NCI-H1694 treated with DMSO at 0.1 percent for 48 hours (cell line): Measurements from ENCODE around the gene SEPSECS.

ENCODE experiments used
- DNase-seq: peaks from one replicate; lab custom pipeline; 2025; lab: John Stamatoyannopoulos, UW

Gene SEPSECS

GRCh38 chr4:25081866-25082471, 78.3 kb downstream of the SEPSECS start:
- no peak for DNase-seq

- no peak for DNase-seq
Measured at GRCh38 chr4:25080571-25080970, 79.7 kb downstream of the SEPSECS start.

GRCh38 chr4:25078523-25078922, 81.7 kb downstream of the SEPSECS start:
- DNase-seq, result no peak

GRCh38 chr4:25076625-25077398, 83.4 kb downstream of the SEPSECS start:
- DNase-seq, result no peak

GRCh38 chr4:25075851-25076250, 84.4 kb downstream of the SEPSECS start:
- DNase-seq, result no peak

- no peak for DNase-seq
Measured at GRCh38 chr4:25075129-25075528, 85.1 kb downstream of the SEPSECS start.

- no peak for DNase-seq
Measured at GRCh38 chr4:25070545-25070944, 89.7 kb downstream of the SEPSECS start.
